HEK293T (cell line): ENCODE results near the gene IL1RN.

Experiments used
- ARNT ChIP-seq: fragments of 450-650 bp; IDR thresholded peaks from 2 replicates; pipeline ENCODE4 v1.6.1; 2017; ENCODE audit warnings: mild to moderate bottlenecking
- CTBP1 ChIP-seq: fragments of 450-650 bp; IDR thresholded peaks from 2 replicates; pipeline ENCODE4 v1.6.1; 2016; ENCODE audit warnings: borderline replicate concordance
- FOXK2 ChIP-seq: fragments of 450-650 bp; IDR thresholded peaks from 2 replicates; pipeline ENCODE4 v1.6.1; 2016; ENCODE audit warnings: mild to moderate bottlenecking
- FOXM1 ChIP-seq: fragments of 450-650 bp; IDR thresholded peaks from 2 replicates; pipeline ENCODE4 v1.6.1; 2017; ENCODE audit warnings: mild to moderate bottlenecking, borderline replicate concordance
- HDGF ChIP-seq: fragments of 450-650 bp; IDR thresholded peaks from 2 replicates; pipeline ENCODE4 v1.6.1; 2017; ENCODE audit warnings: antibody characterized with exemption, borderline replicate concordance
- L3MBTL2 ChIP-seq: fragments of 450-650 bp; conservative IDR thresholded peaks from 2 replicates; pipeline ENCODE4 v1.6.1; 2016; ENCODE audit warnings: mild to moderate bottlenecking
- LEF1 ChIP-seq: fragments of 450-650 bp; IDR thresholded peaks from 2 replicates; pipeline ENCODE4 v1.6.1; 2017; ENCODE audit warnings: mild to moderate bottlenecking, borderline replicate concordance
- SP1 ChIP-seq: fragments of 450-650 bp; IDR thresholded peaks from 2 replicates; pipeline ENCODE4 v1.6.1; 2017
- SUZ12 ChIP-seq: fragments of 450-650 bp; IDR thresholded peaks from 2 replicates; pipeline ENCODE4 v1.6.1; 2016; ENCODE audit warnings: mild to moderate bottlenecking
- ZNF384 ChIP-seq: fragments of 450-650 bp; IDR thresholded peaks from 2 replicates; pipeline ENCODE4 v1.6.1; 2016

- no peak for TF ChIP-seq ZNF384
- TF ChIP-seq ARNT, result no peak
- TF ChIP-seq HDGF, result no peak
- no peak for TF ChIP-seq CTBP1
- no peak for TF ChIP-seq SP1
- TF ChIP-seq SUZ12, result no peak
- TF ChIP-seq FOXM1, result no peak
- TF ChIP-seq L3MBTL2, result no peak
- TF ChIP-seq FOXK2, result no peak
- no peak for TF ChIP-seq LEF1
Measured at GRCh38 chr2:113164215-113164929, 37.0 kb downstream of the IL1RN start.
